ENCODE results near the gene NPIPB2. TPM values are rescaled to one million over a fixed set of nuclear protein-coding genes. Genes with fewer than 3 reads are reported as not detected.

The NPIPB2 gene
- total and polyA plus RNA-seq, 2 donors (not counting 1 experiment from before 2014, with no cell fraction given): 5.4 to 38.1 TPM

DNA sequence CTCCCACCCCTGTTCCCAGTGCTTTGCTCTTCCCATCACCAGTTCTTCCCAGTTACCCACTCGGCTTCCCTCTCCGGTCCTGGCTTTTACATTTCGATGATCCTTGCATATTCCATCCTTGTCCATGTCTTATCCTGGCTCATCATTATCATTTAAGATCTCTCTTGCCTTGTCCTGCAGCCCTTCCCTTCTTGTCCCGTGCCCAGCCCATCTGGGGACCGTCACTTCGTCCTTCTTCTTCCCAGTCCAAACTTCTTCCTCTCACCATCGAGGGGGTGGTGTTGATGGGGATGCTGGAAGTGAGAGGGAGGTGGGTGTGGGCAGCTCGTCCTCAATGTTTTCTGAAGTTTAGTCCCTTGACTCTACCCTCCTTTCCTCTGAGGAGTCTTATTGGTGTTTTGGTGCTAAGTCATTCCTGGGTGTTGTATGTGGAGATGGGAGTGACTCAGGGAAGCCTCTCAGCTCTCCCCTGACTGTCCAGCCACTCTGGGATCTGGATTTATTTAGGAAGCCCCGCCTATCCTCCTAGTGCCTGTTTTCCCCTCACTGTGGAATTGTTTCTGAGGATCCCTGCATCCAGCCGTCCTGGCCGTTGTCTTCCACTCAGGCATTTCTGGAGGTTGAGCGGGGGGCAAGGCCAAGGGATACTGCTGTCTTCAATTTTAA lies 35.7 kb upstream of the NPIPB2 start:
- 68% methylated on average over 7 of the region's 12 CpGs for WGBS (ENCODE audit: insufficient coverage)
- H3K27ac ChIP-seq (ENCODE audit: low read length in 2 of 2): peak overlapping the region; percentile 82 to 92

More for the DNA sequence above, 35.7 kb upstream of the NPIPB2 start:
- Histone ChIP-seq H3K9ac (ENCODE audit: low read length) (peak overlapping the region; percentile 99), H3K4me3 (ENCODE audit: control extremely low read depth in 1 of 5, extremely low read depth in 1 of 5, insufficient read depth in 1 of 5, low read depth in 2 of 5, low read length in 4 of 5) (peak overlapping the region; percentile 75 to 100 (median 84)), H3K27me3 (replicated peaks in 1 of 4; ENCODE audit: control extremely low read depth in 1 of 4, control insufficient read depth in 3 of 4, insufficient read depth in 4 of 4, low read length in 3 of 4) (no peaks in the 10 kb centered on the region), H3K79me2 (ENCODE audit: control insufficient read depth, insufficient read depth, low read length) (peaks cover 71% of the 10 kb centered on the region), H2AFZ (ENCODE audit: insufficient read depth, low read depth, low read length, poor library complexity, severe bottlenecking) (peak overlapping the region; percentile 93), H3K9me3 (ENCODE audit: control extremely low read depth in 1 of 3, control insufficient read depth in 2 of 3, insufficient read depth in 1 of 3, low read length in 2 of 3) (no peaks in the 10 kb centered on the region), H3K36me3 (replicated peaks in 1 of 2; ENCODE audit: control extremely low read depth in 1 of 2, control insufficient read depth in 1 of 2, extremely low read depth in 1 of 2, insufficient read depth in 2 of 2, low read length in 1 of 2) (peaks cover 0 to 11% of the 10 kb centered on the region in 2 experiments), H4K20me1 (ENCODE audit: control insufficient read depth, insufficient read depth, low read length, poor library complexity, severe bottlenecking) (peaks cover 2% of the 10 kb centered on the region), H3K4me1 (ENCODE audit: control insufficient read depth in 2 of 2, insufficient read depth in 2 of 2, low read length in 2 of 2) (peaks cover 55 to 60% of the 10 kb centered on the region in 2 donors), H3K4me2 (replicated peaks; ENCODE audit: low read depth, low read length, poor library complexity, severe bottlenecking) (peak overlapping the region; percentile 96)
- Mint-ChIP-seq H3K4me1 (peaks cover 60% of the 10 kb centered on the region), H3K4me3 (peak overlapping the region; percentile 96), H3K27me3 (no peaks in the 10 kb centered on the region), H3K27ac (peak overlapping the region; percentile 94), H3K9me3 (ENCODE audit: insufficient read depth) (no peaks in the 10 kb centered on the region)
- ChIA-PET CTCF (interaction anchor here (1.0 to 5.0 kb wide), 8 partner anchors 8 to 118 kb away, joined by 3 to 23 read pairs (median 4); partner anchors contain the start of gene TNFRSF17), POLR2A (interaction anchor here (0.5 to 4.0 kb wide), 6 partner anchors 13 to 217 kb away, joined by 3 to 39 read pairs (median 4); partner anchors contain the start of gene TNFRSF17)
- intact Hi-C loops (cut with micrococcal nuclease): loop anchor here (2.0 kb wide), 3 partner anchors 15 to 63 kb away; partner anchors contain the start of gene GSPT1
- ATAC-seq (ENCODE audit: low read depth) (no peak), DNase-seq (no peak)
- TF ChIP-seq, protein P1, sequence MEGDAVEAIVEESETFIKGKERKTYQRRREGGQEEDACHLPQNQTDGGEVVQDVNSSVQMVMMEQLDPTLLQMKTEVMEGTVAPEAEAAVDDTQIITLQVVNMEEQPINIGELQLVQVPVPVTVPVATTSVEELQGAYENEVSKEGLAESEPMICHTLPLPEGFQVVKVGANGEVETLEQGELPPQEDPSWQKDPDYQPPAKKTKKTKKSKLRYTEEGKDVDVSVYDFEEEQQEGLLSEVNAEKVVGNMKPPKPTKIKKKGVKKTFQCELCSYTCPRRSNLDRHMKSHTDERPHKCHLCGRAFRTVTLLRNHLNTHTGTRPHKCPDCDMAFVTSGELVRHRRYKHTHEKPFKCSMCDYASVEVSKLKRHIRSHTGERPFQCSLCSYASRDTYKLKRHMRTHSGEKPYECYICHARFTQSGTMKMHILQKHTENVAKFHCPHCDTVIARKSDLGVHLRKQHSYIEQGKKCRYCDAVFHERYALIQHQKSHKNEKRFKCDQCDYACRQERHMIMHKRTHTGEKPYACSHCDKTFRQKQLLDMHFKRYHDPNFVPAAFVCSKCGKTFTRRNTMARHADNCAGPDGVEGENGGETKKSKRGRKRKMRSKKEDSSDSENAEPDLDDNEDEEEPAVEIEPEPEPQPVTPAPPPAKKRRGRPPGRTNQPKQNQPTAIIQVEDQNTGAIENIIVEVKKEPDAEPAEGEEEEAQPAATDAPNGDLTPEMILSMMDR (IDR thresholded peaks at IDR 0.05): no peak
- no peak for TF ChIP-seq EZH2 (IDR thresholded peaks at IDR 0.05; ENCODE audit: borderline replicate concordance, insufficient read depth, low read depth, low read length, poor library complexity, severe bottlenecking)
